Left hindlimb (tissue), 1 donor: Measurements from ENCODE around the gene VPS33A.
"Not testable (repeated sequence)": the region's sequence is repeated elsewhere in the genome, so short reads cannot be mapped to it uniquely, and the experiment has no call there.

Experiments
- DNase-seq: peaks from one replicate; pipeline ENCODE4 v3.0.0-alpha.2; 2018

VPS33A gene

DNA sequence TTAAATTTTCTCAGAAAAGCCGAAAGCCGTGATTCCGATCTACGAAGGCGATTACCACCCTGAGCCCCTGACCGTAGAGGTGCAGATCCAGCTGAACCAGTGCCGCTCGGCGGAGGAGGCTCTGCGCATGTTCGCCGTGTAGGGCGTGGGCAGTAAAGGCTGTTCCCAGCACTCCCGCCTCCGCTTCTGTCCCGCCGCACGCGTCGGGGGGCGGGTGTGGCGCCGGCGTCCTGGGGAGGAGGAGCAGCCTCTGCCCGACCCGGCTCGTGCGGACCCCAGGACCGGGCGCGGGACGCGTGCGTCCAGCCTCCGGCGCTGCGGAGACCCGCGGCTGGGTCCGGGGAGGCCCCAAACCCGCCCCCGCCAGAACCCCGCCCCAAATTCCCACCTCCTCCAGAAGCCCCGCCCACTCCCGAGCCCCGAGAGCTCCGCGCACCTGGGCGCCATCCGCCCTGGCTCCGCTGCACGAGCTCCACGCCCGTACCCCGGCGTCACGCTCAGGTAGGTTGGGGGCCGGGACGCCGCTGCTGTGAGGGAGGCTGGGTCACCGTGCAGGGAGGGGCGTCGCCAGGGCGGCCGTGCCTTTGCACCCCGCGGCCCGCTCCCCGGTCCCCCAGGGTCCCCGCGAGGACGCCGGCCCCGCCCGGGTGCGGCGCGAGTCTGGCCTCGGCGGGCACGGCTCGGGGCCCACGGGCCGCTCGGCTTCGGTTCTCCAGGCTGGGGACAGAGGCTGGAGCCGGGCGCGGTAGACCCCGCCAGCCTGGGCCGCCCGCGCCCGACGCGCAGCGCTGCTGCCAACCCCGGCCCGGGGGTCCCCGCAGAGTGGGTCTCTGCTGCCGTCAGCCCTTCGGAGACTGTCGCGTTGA is 62.8 kb downstream of the VPS33A start, which contains the start of gene B3GNT4:
Gene B3GNT4, plus strand, starts transcription at position 409 of the 866 bp plus-strand sequence. CDS start 910 bp downstream, outside the sequence.
- no peak for DNase-seq

GRCh38 chr12:122202811-122203210 is 63.5 kb downstream of the VPS33A start:
- not testable (repeated sequence) for DNase-seq

GRCh38 chr12:122202017-122202416 is 64.3 kb downstream of the VPS33A start:
- no peak for DNase-seq

DNA sequence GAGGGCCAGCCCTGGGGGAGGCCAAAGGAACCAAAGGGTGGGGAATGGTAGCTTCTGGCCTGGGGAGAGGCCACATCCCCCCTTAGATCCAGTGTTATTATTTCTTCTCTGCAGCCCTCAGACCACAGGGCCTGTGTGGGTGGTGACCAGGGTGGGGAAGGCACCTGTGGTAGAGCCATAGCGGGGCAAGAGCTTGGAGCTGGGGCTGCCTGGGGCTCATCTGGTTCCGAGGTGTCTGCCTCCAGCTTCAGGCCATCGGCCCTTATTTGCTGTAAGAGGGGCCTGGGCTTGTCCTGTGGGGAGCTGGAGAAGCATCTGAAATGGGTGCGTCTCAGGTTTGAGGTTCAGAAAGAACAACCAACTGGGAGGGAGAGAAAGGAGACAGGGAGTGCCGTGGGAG is 64.9 kb downstream of the VPS33A start:
- no peak for DNase-seq

DNA sequence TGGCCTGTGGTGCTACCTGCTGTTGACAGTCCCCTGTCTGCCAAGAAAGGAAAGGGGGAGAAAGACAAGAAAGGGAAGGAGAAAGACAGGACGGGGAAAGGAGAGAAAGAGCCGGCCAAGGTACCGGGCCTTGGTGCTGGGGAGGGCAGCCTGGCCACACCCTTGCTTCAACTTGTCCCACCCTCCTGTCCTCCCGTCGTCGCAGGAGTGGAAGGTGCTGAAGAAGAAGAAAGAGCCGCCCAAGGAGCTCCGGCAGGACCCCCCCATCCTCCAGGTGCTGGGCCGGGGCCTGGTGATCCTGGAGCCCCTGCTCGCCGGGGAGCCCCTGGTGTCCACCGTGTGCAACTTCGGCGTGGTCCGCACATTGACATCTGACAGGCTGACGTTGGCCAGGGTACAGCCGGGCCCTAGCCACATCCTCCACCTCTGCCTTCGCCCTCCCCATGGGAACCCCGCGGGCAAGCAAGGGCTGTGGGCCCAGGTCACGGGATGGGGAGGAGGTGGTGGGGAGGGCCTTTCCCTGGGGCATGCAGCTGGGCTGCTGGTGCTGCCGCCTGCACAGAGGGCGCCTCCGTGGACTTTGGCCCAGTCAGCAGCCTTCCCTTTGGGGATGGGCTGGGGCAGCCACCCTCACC is 65.6 kb downstream of the VPS33A start:
- no peak for DNase-seq

- DNase-seq: no peak
Measured at GRCh38 chr12:122199484-122200355, 66.6 kb downstream of the VPS33A start.

DNA sequence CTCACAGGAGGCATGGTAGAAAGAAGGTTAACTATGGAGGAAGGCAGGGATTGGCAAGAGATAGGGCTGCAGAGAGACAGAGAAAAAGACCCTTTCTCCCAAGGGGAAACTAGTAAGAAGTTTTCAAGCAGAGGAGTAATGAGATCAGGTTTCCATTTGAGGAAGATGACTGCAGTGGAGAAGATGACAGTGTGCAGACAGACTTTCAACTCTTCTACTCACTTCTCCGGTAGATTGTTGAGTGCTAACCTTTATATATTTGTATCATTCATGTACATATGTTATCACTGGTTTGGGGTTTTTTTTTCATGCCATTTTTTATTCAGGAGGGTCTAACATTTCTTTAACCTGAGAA is 68.7 kb downstream of the VPS33A start:
- no peak for DNase-seq

- DNase-seq: no peak
Measured at GRCh38 chr12:122195405-122195804, 70.9 kb downstream of the VPS33A start.

GRCh38 chr12:122194804-122195203 is 71.5 kb downstream of the VPS33A start:
- DNase-seq: no peak

DNA sequence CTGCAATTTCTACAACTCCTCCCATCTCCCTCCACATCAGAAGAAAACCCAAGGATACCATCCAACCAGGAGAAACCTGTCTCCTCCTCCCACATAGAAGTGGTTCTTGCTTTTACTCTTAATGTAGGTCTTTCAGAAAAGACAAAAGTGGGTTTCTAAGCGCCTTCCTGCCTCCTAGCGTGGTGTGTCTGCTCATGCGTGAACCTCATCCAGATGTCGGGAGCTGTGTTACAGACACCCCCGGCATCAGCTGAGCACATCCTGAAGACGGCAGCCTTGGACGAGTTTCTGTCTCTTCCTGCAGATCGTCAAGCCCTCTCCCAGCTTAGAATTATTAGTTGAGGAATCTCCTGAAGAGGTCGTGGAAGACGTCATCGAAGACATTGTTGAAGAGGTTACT is 73.9 kb downstream of the VPS33A start:
- no peak for DNase-seq

DNA sequence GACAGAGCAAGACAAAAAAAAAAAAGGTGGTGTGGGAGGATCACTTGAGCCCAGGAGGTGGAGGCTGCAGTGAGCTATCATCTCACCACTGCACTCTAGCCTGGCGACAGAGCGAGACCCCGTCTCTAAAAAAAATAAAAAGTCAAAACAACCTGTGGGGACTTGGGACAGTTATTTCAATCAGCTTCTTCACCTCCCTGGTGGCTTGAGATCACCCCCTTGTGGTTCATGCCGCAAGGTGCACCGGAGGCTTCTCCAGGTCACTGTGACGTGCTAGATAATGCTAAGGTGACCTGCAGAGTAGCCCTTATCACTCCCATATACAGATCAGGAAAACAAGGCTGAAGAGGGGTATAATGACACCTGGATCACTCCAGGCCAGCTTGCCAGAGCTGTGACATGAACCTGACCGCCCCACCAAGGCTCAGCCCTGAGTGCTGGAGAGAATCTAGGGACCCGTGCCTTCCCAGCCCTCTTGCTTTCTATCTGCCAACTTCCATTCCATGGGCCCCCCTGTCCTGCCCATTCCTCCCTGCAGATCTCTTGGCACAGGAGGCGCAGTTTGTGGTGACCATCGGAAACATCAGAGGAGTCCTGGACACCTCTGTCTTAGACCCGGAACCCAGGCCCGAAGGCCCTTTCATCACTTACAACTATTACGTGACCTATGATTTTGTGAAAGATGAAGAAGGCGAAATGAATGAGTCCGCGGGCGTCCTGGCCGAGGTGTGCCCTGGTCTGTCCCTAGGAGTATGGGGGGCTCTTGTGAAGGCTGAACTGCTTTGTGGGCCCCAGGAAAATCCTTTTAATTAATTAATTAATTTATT is 75.2 kb downstream of the VPS33A start:
- no peak for DNase-seq

DNA sequence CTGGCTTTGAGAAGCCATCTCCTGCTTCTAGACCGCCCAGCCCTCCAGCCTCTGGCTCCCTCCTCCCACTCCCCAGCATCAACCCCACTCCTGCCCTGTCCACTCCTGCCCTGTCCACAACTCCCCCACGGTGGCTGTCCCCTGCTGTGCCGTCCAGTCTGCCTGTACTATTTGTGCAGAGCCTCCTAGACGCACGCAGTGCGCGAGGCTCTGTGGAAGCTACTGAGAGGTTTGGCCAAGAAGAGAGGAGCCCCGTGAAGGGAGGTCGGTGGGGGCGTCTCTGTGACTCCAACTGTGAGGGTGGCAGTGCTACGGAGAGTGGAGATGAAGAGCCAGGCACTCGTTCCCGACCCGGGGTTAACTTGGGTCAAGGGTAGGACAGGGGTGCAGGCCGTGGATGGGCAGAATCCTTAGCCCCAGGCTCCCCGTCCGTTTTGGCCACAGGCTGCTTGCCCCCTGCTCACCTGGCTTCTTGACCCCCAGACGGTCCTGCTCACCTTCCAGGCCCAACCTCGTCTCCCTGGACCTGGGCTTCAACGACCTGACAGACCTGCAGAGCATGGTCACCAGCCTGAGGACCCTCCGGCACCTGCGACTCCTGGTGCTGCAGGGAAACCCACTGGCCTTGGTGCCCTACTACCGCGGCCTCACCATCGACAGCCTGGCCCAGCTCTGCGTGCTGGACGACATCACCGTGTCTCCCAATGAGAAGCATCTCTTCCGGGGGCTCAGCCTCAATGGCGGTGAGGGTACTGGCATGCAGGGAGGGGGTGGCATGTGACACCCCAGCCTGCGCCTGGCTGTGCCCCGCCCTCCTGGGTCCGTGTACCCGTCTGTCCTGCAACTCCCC is 76.4 kb downstream of the VPS33A start:
- DNase-seq: no peak

DNA sequence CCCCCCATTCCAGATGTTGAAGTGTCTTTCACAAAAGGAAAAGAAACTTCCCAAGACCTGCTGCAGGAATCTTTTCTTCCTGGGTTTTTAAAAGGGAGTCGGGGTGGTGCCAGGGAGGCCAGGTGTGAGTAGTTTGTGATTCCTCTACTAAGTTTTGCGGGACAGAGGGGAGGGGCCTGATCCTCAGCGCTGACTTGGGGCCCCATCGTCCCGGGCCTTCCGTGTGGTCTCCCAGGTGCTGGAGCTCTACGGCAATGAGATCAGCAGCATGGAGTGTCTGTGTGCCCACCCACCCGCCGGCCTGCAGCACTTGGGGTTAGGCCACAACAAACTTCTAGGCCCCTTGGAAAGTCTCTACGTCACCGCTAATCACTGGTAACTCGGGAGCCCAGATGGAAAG is 78.8 kb downstream of the VPS33A start:
- DNase-seq: no peak

GRCh38 chr12:122185494-122186082 is 80.7 kb downstream of the VPS33A start:
- no peak for DNase-seq

DNA sequence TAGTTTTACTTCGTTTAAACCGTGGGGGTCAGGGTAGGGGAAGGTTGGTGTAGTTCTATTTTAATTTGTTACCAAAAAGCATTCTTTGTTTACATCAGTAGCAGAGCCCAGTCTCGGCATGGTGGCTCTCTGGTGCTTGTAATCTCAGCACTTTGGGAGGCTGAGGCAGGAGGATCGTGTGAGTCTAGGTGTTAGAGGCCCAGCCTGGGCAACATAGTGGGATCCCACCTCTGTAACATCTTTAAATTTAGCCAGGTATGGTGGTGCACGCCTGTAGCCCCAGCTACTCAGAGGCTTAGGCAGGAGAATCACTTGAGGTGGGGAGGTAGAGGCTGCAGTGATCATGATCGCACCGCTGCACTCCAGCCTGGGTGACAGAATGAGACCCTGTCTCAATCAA is 81.2 kb downstream of the VPS33A start:
- DNase-seq: no peak

- DNase-seq: no peak
Measured at GRCh38 chr12:122184517-122184916, 81.8 kb downstream of the VPS33A start.

DNA sequence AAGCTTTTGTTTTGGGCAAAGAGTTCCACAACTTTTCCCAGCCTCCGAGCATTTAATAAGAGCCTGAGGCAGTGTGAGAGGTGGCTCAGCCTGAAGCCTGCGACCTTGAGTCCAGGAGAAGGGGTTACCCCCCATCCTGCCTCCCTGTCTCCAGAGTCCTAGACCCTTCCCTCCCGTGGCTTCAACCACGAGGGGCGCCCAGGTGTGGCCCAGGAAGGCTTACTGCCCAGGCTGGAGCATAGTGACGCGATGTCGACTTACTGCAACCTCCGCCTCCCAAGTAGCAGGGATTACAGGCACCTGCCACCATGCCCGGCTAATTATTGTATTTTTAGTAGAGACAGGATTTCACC is 82.7 kb downstream of the VPS33A start:
- DNase-seq: no peak

GRCh38 chr12:122182887-122183587 is 83.3 kb downstream of the VPS33A start, which contains the start of gene LRRC43:
TSS of gene LRRC43 (plus strand) at chr12:122183123. CDS start at chr12:122183145, 22 bp downstream.
- no peak for DNase-seq
